Vagina (tissue), 2 donors: ENCODE results near the gene NPC2. TPM values are rescaled to one million over a fixed set of nuclear protein-coding genes. Genes with fewer than 3 reads are reported as not detected.

ENCODE experiments used
- DNase-seq, 2 donors: peaks; one replicate each; pipeline ENCODE4 v3.0.0-alpha.2; 2017; ENCODE audit errors: extremely low spot score in 2 of 2
- H3K27ac ChIP-seq: fragments of 200-600 bp; sonication (generic); one replicate; pipeline ENCODE4 v1.5.1; 2019
- H3K27me3 ChIP-seq: fragments of 200-600 bp; sonication (generic); one replicate; pipeline ENCODE4 v1.5.1; 2019
- H3K36me3 ChIP-seq, 2 donors: fragments of 200-600 bp; sonication (generic); one replicate each; pipeline ENCODE4 v1.5.1; 2017 to 2019
- H3K4me1 ChIP-seq: fragments of 200-600 bp; sonication (generic); one replicate; pipeline ENCODE4 v1.5.1; 2019
- H3K4me3 ChIP-seq, 2 donors: fragments of 200-600 bp; sonication (generic); 1 replicate in 1 of 2; 2 replicates in 1 of 2; pipeline ENCODE4 v1.5.1; 2016 to 2019
- H3K9me3 ChIP-seq: fragments of 200-600 bp; sonication (generic); one replicate; pipeline ENCODE4 v1.5.1; 2019
- POLR2A ChIP-seq, 2 donors: fragments of 450-650 bp; IDR thresholded peaks; one replicate each; pipeline ENCODE4 v1.6.1; 2017; ENCODE audit warnings: antibody characterized with exemption in 2 of 2, mild to moderate bottlenecking in 2 of 2, moderate library complexity in 2 of 2
- POLR2AphosphoS5 ChIP-seq, 2 donors: sonication (generic); formaldehyde crosslinking; IDR thresholded peaks; one replicate each; pipeline ENCODE4 v1.9.0; 2017; ENCODE audit warnings: antibody characterized with exemption in 2 of 2, mild to moderate bottlenecking in 2 of 2, low read depth in 1 of 2; ENCODE audit not compliant: insufficient read depth in 1 of 2
- intact Hi-C: fragments of 100-400 bp; cut with DNase I; formaldehyde crosslinking; loops from one replicate; pipeline ENCODE4 v1.15.1; 2023
- total RNA-seq: library from RNA; depleted of rRNA; stranded (reverse); fragments of >200 nt; gene quantifications from one replicate; pipeline ENCODE4 v1.2.3, GENCODE V29; 2016
- TF ChIP-seq, protein P1 (sequence below), 3 experiments: fragments of 450-650 bp in 2 of 3; fragments of 200-600 bp in 1 of 3; sonication (generic) in 1 of 3; IDR thresholded peaks; one replicate each; pipeline ENCODE4 v1.5.1; 2017 to 2019; ENCODE audit warnings: antibody characterized with exemption in 3 of 3, mild to moderate bottlenecking in 2 of 3, moderate library complexity in 2 of 3

NPC2 gene
- total RNA-seq, result 165 TPM

DNA sequence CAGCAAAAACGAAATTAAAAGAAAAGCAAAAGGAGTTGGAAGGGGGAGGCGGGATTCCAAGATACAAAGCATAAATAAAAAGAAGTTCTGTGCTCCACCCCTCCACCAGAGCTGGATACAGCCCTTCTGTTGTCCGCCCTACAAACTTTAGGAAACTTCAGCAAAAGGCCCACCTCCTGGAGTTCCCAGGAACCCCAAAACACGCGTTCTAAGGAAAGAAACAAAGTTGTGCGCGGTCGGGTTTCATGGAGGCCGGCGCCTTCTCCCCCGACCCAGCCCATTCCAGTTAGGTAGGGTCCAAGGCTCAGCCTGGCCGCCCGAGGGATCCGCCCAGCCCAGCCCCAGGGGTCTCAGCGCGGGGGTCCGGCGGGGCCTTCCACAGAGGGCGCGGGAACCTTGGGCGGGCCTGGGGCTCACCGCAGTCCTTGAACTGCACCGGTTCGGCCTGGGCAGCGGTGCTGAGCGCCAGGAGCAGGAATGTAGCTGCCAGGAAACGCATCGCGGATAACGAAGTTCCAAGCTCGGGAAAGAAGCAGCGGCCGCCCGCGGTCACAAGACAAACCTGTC, at the start of gene NPC2:
NPC2 (minus strand) TSS at position 530 of the 567 bp plus-strand sequence; CDS start at position 499, 31 bp downstream.
- Histone ChIP-seq H3K9me3 (no peaks in the 10 kb centered on the region), H3K36me3 (no peaks in the 10 kb centered on the region), H3K27me3 (no peaks in the 10 kb centered on the region), H3K4me1 (peaks cover 46% of the 10 kb centered on the region), H3K27ac (peak within 1 kb of the TSS; percentile 98), H3K4me3 (peak within 1 kb of the TSS; percentile 92 to 97)
- intact Hi-C loops, result no loop called here
- TF ChIP-seq POLR2A (IDR thresholded peaks at IDR 0.05) (peak in 1 of 2 donors; percentile 84), POLR2AphosphoS5 (IDR thresholded peaks at IDR 0.05; ENCODE audit: insufficient read depth in 1 of 2, low read depth in 1 of 2) (peak in 1 of 2 donors; percentile 93)
- TF ChIP-seq, protein P1, sequence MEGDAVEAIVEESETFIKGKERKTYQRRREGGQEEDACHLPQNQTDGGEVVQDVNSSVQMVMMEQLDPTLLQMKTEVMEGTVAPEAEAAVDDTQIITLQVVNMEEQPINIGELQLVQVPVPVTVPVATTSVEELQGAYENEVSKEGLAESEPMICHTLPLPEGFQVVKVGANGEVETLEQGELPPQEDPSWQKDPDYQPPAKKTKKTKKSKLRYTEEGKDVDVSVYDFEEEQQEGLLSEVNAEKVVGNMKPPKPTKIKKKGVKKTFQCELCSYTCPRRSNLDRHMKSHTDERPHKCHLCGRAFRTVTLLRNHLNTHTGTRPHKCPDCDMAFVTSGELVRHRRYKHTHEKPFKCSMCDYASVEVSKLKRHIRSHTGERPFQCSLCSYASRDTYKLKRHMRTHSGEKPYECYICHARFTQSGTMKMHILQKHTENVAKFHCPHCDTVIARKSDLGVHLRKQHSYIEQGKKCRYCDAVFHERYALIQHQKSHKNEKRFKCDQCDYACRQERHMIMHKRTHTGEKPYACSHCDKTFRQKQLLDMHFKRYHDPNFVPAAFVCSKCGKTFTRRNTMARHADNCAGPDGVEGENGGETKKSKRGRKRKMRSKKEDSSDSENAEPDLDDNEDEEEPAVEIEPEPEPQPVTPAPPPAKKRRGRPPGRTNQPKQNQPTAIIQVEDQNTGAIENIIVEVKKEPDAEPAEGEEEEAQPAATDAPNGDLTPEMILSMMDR (IDR thresholded peaks at IDR 0.05), result no peak
- no peak for DNase-seq

DNA sequence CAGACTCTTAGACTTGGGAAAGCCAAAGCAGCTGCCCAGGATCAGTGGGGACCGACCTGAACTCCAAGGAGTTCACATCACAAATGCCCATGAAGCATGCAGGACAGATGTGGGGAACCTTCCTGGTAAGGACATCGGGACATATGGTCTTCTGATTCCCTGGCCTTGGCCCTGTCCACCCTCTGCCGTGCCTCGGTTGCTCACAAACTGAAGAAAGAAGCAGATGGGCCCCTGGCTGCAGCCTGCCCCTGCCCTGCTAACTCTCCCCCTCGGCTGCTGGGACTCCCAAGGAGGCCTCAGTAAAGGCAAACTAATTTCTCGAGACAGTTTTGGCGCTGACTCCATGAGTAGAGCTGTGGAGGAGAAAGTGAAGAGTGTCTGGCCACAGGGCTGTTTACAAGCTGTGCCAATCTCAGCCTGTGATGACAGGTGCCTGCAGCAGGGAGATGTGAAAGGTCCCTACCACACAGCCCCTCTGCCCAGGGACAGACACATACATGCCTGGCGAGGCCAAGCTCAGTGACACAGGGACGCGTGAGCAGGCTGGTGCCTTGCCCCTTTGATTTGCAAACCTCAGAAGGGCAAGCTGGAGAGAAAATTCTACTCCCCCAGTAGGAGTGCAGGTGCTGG, 49.1 kb upstream of the NPC2 start:
- intact Hi-C loops, result no loop called here
- Histone ChIP-seq H3K9me3 (no peaks in the 10 kb centered on the region), H3K4me3 (no peak overlapping the region), H3K4me1 (no peaks in the 10 kb centered on the region), H3K36me3 (no peaks in the 10 kb centered on the region), H3K27ac (no peak overlapping the region), H3K27me3 (no peaks in the 10 kb centered on the region)
- TF ChIP-seq, protein P1 (IDR thresholded peaks at IDR 0.05), result no peak
- TF ChIP-seq POLR2AphosphoS5 (IDR thresholded peaks at IDR 0.05; ENCODE audit: insufficient read depth in 1 of 2, low read depth in 1 of 2) (no peak), POLR2A (IDR thresholded peaks at IDR 0.05) (no peak)
- no peak for DNase-seq

DNA sequence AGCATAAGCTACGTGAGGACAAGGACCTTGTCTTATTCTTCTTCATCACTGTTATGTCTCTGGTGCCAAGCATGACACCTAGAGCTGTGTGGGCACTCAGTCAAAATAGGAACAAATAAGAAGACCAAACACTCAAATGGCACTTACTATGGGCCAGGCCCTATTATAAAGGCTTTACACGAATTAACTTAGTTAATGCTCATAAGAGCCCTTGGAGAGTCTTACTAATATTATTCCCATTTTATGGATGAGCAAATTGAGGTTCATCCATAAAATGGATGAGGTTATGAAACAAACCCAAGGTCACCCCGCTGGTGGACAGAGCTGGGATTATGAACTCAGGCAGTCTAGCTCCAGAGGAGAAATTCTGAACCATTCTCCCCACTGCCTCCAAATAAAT, 48.1 kb upstream of the NPC2 start:
- Histone ChIP-seq H3K9me3 (no peaks in the 10 kb centered on the region), H3K27me3 (no peaks in the 10 kb centered on the region), H3K36me3 (no peaks in the 10 kb centered on the region), H3K27ac (no peak overlapping the region), H3K4me1 (no peaks in the 10 kb centered on the region), H3K4me3 (no peak overlapping the region)
- intact Hi-C loops, result no loop called here
- no peak for DNase-seq
- TF ChIP-seq POLR2A (IDR thresholded peaks at IDR 0.05) (no peak), POLR2AphosphoS5 (IDR thresholded peaks at IDR 0.05; ENCODE audit: insufficient read depth in 1 of 2, low read depth in 1 of 2) (no peak)
- TF ChIP-seq, protein P1 (IDR thresholded peaks at IDR 0.05), result no peak

DNA sequence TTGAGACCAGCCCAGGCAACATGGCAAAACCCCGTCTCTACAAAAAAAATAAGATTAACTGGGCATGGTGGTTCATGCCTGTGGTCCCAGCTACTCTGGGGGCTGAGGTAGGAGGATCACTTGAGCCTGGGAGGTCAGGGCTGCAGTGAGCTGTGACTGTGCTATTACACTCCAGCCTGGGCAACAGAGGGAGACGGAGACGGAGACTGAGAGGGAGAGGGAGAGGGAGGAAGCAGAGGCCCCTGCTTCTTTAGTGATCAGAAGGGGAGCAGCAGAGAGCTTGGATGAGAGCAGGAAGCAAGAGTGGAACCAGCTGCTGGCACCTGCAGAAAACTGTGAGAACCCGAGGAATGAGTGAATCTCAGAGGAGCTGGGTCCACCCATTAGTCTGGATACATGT, 46.4 kb upstream of the NPC2 start:
- Histone ChIP-seq H3K9me3 (no peaks in the 10 kb centered on the region), H3K4me1 (no peaks in the 10 kb centered on the region), H3K4me3 (no peak overlapping the region), H3K36me3 (peaks cover 0 to 7% of the 10 kb centered on the region in 2 donors), H3K27me3 (no peaks in the 10 kb centered on the region), H3K27ac (no peak overlapping the region)
- DNase-seq, result no peak
- intact Hi-C loops, result no loop called here
- TF ChIP-seq, protein P1 (IDR thresholded peaks at IDR 0.05), result no peak
- TF ChIP-seq POLR2A (IDR thresholded peaks at IDR 0.05), result no peak
